ENCODE results near the gene KDM5A. TPM values are rescaled to one million over a fixed set of nuclear protein-coding genes. Genes with fewer than 3 reads are reported as not detected.

The KDM5A gene
- total and polyA plus RNA-seq, 2 donors from 2014 or later = 4.5 to 76.6 TPM

DNA sequence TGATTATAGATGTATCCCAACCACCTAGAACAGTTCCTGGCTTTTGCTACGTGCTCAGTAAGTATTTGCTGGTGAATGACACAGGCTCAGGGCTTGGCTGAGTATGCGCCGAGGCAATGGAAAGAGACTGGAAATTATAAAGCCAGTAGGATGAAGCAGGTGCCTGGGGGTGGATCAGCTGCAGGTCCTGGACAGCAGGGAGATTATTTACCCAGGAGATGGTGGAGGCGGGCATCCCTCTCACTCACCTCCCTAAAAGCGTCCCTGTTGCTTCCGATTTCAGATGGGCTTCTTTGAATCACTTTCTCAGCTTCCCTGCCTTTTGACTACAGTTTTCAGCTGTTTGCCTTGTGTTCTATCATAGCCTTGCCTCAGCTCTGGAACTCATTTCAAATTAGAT lies 132.9 kb downstream of the KDM5A start:
- Histone ChIP-seq H3K9ac (ENCODE audit: low read length in 3 of 3) (no peak overlapping the region), H3K4me1 (ENCODE audit: control insufficient read depth in 2 of 3, insufficient read depth in 2 of 3, low read depth in 1 of 3, low read length in 3 of 3) (peaks cover 6 to 13% (median 12%) of the 10 kb centered on the region in 3 donors), H3K27me3 (ENCODE audit: control insufficient read depth, insufficient read depth, low read length) (no peaks in the 10 kb centered on the region), H3K36me3 (ENCODE audit: control insufficient read depth in 2 of 3, insufficient read depth in 3 of 3, low read length in 3 of 3) (peaks cover 0 to 7% (median 2%) of the 10 kb centered on the region in 3 donors), H3K4me3 (ENCODE audit: low read length in 3 of 3) (peak overlapping the region in 1 of 3 donors; percentile 61), H3K9me3 (ENCODE audit: control insufficient read depth in 2 of 3, insufficient read depth in 1 of 3, low read length in 3 of 3) (no peaks in the 10 kb centered on the region), H3K27ac (ENCODE audit: low read depth in 2 of 2, low read length in 2 of 2) (peak overlapping the region in 1 of 2 donors; percentile 6)
- TF ChIP-seq, protein P1, sequence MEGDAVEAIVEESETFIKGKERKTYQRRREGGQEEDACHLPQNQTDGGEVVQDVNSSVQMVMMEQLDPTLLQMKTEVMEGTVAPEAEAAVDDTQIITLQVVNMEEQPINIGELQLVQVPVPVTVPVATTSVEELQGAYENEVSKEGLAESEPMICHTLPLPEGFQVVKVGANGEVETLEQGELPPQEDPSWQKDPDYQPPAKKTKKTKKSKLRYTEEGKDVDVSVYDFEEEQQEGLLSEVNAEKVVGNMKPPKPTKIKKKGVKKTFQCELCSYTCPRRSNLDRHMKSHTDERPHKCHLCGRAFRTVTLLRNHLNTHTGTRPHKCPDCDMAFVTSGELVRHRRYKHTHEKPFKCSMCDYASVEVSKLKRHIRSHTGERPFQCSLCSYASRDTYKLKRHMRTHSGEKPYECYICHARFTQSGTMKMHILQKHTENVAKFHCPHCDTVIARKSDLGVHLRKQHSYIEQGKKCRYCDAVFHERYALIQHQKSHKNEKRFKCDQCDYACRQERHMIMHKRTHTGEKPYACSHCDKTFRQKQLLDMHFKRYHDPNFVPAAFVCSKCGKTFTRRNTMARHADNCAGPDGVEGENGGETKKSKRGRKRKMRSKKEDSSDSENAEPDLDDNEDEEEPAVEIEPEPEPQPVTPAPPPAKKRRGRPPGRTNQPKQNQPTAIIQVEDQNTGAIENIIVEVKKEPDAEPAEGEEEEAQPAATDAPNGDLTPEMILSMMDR (IDR thresholded peaks at IDR 0.05; ENCODE audit: borderline replicate concordance, extremely low read depth, insufficient read depth) = no peak
- DNase-seq (no peak), FAIRE-seq (no peak)
- intact Hi-C loops (cut with DNase I) = no loop called here

DNA sequence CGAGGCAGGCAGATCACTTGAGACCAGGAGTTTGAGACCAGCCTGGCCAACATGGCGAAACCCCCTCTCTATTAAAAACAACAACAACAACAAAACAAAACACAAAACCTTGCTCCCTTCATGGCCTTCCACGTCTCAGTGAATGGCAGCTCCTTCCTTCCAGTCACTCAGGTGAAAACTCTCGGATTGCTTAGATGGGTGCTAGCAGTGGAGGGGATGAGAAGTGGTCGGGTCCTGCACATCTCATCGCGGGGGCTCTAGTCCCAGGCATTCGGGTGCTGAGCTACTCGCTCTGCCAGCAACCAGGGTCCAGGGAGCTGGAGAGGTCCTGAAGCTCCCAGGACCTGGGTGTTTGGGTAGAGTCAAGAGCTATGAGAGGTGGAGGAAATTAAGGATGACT lies 134.2 kb downstream of the KDM5A start:
- peak overlapping the region in 1 of 2 donors; percentile 5 for H3K27ac ChIP-seq (ENCODE audit: low read depth in 2 of 2, low read length in 2 of 2)
- H3K36me3 ChIP-seq (ENCODE audit: control insufficient read depth in 2 of 3, insufficient read depth in 3 of 3, low read length in 3 of 3) = peaks cover 0 to 7% (median 2%) of the 10 kb centered on the region in 3 donors
- DNase-seq (no peak), FAIRE-seq (no peak)
- H3K4me1 ChIP-seq (ENCODE audit: control insufficient read depth in 2 of 3, insufficient read depth in 2 of 3, low read depth in 1 of 3, low read length in 3 of 3) = peaks cover 6 to 13% (median 12%) of the 10 kb centered on the region in 3 donors
- no peaks in the 10 kb centered on the region for H3K9me3 ChIP-seq (ENCODE audit: control insufficient read depth in 2 of 3, insufficient read depth in 1 of 3, low read length in 3 of 3)
- H3K4me3 ChIP-seq (ENCODE audit: low read length in 3 of 3) = no peak overlapping the region
- no peak overlapping the region for H3K9ac ChIP-seq (ENCODE audit: low read length in 3 of 3)
- TF ChIP-seq, protein P1 (IDR thresholded peaks at IDR 0.05; ENCODE audit: borderline replicate concordance, extremely low read depth, insufficient read depth) = no peak
- intact Hi-C loops (cut with DNase I) = no loop called here
- no peaks in the 10 kb centered on the region for H3K27me3 ChIP-seq (ENCODE audit: control insufficient read depth, insufficient read depth, low read length)

DNA sequence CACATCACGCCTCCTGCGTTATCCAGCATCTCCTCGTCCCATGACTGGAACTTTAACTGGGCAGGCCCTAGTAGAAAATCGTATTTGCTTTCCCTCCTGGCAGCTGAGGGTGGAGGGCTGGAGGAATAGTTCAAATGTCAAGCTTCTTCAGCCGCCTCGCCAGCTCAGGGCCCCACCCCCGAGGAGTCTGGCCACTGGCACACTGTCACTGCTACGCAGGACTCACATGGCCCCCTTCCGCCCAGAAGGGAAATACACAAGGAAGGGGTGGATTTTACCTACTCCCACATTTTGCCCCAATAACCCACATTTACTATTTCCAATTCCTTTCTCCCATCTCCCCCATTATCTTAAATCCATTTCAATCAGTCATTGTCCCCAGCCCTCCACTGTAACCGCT lies 135.1 kb downstream of the KDM5A start:
- DNase-seq = no peak
- FAIRE-seq = no peak
- H3K4me3 ChIP-seq (ENCODE audit: low read length in 3 of 3) = no peak overlapping the region

More for the DNA sequence above, 135.1 kb downstream of the KDM5A start:
- H3K9me3 ChIP-seq (ENCODE audit: control insufficient read depth in 2 of 3, insufficient read depth in 1 of 3, low read length in 3 of 3) = no peaks in the 10 kb centered on the region
- H3K27ac ChIP-seq (ENCODE audit: low read depth in 2 of 2, low read length in 2 of 2) = no peak overlapping the region
- H3K27me3 ChIP-seq (ENCODE audit: control insufficient read depth, insufficient read depth, low read length) = no peaks in the 10 kb centered on the region
- peaks cover 0 to 7% (median 2%) of the 10 kb centered on the region in 3 donors for H3K36me3 ChIP-seq (ENCODE audit: control insufficient read depth in 2 of 3, insufficient read depth in 3 of 3, low read length in 3 of 3)
- H3K9ac ChIP-seq (ENCODE audit: low read length in 3 of 3) = no peak overlapping the region
- peaks cover 6 to 13% (median 12%) of the 10 kb centered on the region in 3 donors for H3K4me1 ChIP-seq (ENCODE audit: control insufficient read depth in 2 of 3, insufficient read depth in 2 of 3, low read depth in 1 of 3, low read length in 3 of 3)
- TF ChIP-seq, protein P1 (IDR thresholded peaks at IDR 0.05; ENCODE audit: borderline replicate concordance, extremely low read depth, insufficient read depth) = no peak
- intact Hi-C loops (cut with DNase I) = no loop called here

Data from kidney (tissue), 14 donors.